Small intestine (tissue), 7 donors: ENCODE data around the gene TRAPPC6A. TPM values are rescaled to one million over a fixed set of nuclear protein-coding genes. Genes with fewer than 3 reads are reported as not detected.

Experiments
- DNase-seq, 2 donors: peaks; one replicate each; pipeline versions ENCODE4 v3.0.0 to v3.0.0-alpha.2; 2013
- FAIRE-seq: peaks from 2 replicates; lab custom pipeline; 2012; peaks lifted over from hg19 to GRCh38; lab: Jason Lieb, UNC
- H3K27ac ChIP-seq, 3 donors: one replicate each; pipeline ENCODE4 v1.5.1; 2013; ENCODE audit warnings: low read length in 2 of 3, mild to moderate bottlenecking in 2 of 3, control low read depth in 1 of 3, inconsistent platforms in 1 of 3, low read depth in 1 of 3, moderate library complexity in 1 of 3
- H3K27me3 ChIP-seq, 3 donors: one replicate each; pipeline ENCODE4 v1.6.1; 2013; ENCODE audit warnings: low read length in 3 of 3, inconsistent platforms in 1 of 3; ENCODE audit not compliant: control insufficient read depth in 3 of 3, insufficient read depth in 3 of 3
- H3K36me3 ChIP-seq, 3 donors: one replicate each; pipeline ENCODE4 v1.6.1; 2013; ENCODE audit warnings: low read length in 3 of 3, inconsistent platforms in 1 of 3, low read depth in 1 of 3, mild to moderate bottlenecking in 1 of 3, moderate library complexity in 1 of 3; ENCODE audit not compliant: control insufficient read depth in 3 of 3, insufficient read depth in 2 of 3
- H3K4me1 ChIP-seq, 3 donors: one replicate each; pipeline ENCODE4 v1.6.1; 2013; ENCODE audit warnings: low read length in 2 of 3, inconsistent platforms in 1 of 3, low read depth in 1 of 3, mild to moderate bottlenecking in 1 of 3, moderate library complexity in 1 of 3; ENCODE audit not compliant: control insufficient read depth in 3 of 3, insufficient read depth in 2 of 3
- H3K4me3 ChIP-seq, 3 donors: one replicate each; pipeline ENCODE4 v1.5.1; 2013; ENCODE audit warnings: low read length in 3 of 3, control low read depth in 1 of 3, inconsistent platforms in 1 of 3, low read depth in 1 of 3, mild to moderate bottlenecking in 1 of 3, moderate library complexity in 1 of 3
- H3K9me3 ChIP-seq, 2 donors: one replicate each; pipeline ENCODE4 v1.6.1; 2013; ENCODE audit warnings: low read depth in 1 of 2, low read length in 1 of 2; ENCODE audit not compliant: control insufficient read depth in 2 of 2, insufficient read depth in 1 of 2
- WGBS, 3 donors: extraction: QIAGEN DNeasy Blood & Tissue Kit; methylation state at CpG; one replicate each; pipeline ENCODE4 v1.1.7; 2013; 5-methylcytosine and 5-hydroxymethylcytosine counted together
- polyA plus RNA-seq, 4 donors: library from polyadenylated mRNA; stranded (reverse) in 3 of 4; unstranded in 1 of 4; fragments of 200-250 nt in 3 of 4; fragments of 120-200 nt in 1 of 4; gene quantifications; one replicate each; pipeline versions ENCODE4 v1.2.1 to v1.2.3, GENCODE V29; 2013
- donor health status: healthy with polysubstance abuse.
- donor health status: control.
- donor health status: control.
- donor health status: Bipolar disorder and iron deficiency.
- donor health status: healthy.

The TRAPPC6A gene
- polyA plus RNA-seq, 4 donors = 38.4 to 67.6 (median 41.7) TPM

GRCh38 chr19:45145270-45146189, 32.5 kb downstream of the TRAPPC6A start:
- H3K27ac ChIP-seq = no peak overlapping the region
- peaks cover 0 to 2% (median 0%) of the 10 kb centered on the region in 3 donors for H3K27me3 ChIP-seq
- WGBS, 3 donors = 94 to 96% (median 95%) methylated on average over 31 to 53 of the region's 54 CpGs
- FAIRE-seq (no peak), DNase-seq (no peak)
- H3K36me3 ChIP-seq = peaks cover 2 to 86% (median 8%) of the 10 kb centered on the region in 3 donors
- H3K4me3 ChIP-seq = no peak overlapping the region
- no peaks in the 10 kb centered on the region for H3K4me1 ChIP-seq
- no peaks in the 10 kb centered on the region for H3K9me3 ChIP-seq

DNA sequence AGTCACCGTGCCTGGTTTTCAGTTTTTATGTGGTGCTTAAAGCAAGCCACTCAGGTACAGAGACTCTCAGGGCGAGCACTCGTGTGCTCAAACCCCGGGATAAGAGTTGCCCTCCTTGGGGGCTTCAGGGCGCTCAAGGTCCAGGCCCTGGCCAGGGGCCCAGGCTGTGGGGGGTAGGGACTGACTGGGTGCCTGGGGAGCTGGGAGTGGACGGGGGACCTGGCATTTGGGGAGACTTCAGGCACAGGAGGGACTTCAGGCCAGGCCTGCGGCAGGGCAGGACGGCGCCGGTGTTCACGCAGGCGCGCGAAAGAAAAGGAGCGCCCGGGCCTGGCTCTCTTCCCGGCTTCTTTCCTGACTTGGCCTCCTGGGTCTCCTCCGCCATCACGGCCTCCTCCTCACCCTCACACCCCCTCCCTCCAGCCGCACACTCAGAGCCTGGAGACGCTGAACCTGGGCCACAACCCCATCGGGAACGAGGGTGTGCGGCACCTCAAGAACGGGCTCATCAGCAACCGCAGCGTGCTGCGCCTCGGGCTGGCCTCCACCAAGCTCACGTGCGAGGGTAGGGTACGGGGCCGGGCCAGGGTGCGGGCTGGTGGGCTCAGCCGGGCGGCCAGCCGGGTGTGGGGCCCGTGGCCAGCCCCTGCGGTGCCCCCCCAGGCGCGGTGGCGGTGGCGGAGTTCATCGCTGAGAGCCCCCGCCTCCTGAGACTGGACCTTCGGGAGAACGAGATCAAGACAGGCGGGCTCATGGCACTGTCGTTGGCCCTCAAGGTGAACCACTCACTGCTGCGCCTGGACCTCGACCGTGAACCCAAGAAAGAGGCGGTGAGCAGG, 33.4 kb downstream of the TRAPPC6A start:
- FAIRE-seq = no peak

DNA sequence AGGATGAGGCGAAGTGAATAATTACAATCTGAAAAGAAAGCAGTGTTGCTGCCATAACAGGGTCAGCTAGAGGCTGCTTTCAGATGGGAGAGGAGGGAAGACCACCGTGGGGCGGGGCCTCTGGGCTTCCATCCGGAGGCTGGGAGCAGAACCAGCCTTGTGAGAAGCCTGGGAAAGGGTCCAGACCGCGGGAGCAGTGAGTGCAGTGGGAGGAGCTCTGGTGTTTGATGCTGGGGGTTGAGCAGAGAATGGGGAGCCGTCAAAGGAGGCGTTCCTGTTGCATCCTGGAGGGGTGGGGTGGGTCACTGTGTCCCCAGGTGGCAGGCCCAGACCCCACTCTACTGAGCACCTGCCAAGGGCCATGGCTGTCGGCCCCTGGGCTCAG, 35.3 kb downstream of the TRAPPC6A start:
- H3K4me3 ChIP-seq = no peak overlapping the region
- DNase-seq (no peak), FAIRE-seq (no peak)
- H3K27ac ChIP-seq = no peak overlapping the region
- no peaks in the 10 kb centered on the region for H3K9me3 ChIP-seq
- H3K27me3 ChIP-seq = no peaks in the 10 kb centered on the region
- WGBS, 3 donors = 78 to 91% (median 85%) methylated on average over 9 of the region's 9 CpGs
- peaks cover 2 to 84% (median 8%) of the 10 kb centered on the region in 3 donors for H3K36me3 ChIP-seq
- H3K4me1 ChIP-seq = peaks cover 0 to 7% (median 0%) of the 10 kb centered on the region in 3 donors

More for the DNA sequence above, 33.4 kb downstream of the TRAPPC6A start:
- no peak overlapping the region for H3K4me3 ChIP-seq
- DNase-seq = no peak
- H3K27ac ChIP-seq = no peak overlapping the region
- H3K36me3 ChIP-seq = peaks cover 2 to 90% (median 8%) of the 10 kb centered on the region in 3 donors
- no peaks in the 10 kb centered on the region for H3K27me3 ChIP-seq
- H3K9me3 ChIP-seq = no peaks in the 10 kb centered on the region
- no peaks in the 10 kb centered on the region for H3K4me1 ChIP-seq
- 97% methylated on average over 48 to 53 of the region's 53 CpGs for WGBS, 3 donors

DNA sequence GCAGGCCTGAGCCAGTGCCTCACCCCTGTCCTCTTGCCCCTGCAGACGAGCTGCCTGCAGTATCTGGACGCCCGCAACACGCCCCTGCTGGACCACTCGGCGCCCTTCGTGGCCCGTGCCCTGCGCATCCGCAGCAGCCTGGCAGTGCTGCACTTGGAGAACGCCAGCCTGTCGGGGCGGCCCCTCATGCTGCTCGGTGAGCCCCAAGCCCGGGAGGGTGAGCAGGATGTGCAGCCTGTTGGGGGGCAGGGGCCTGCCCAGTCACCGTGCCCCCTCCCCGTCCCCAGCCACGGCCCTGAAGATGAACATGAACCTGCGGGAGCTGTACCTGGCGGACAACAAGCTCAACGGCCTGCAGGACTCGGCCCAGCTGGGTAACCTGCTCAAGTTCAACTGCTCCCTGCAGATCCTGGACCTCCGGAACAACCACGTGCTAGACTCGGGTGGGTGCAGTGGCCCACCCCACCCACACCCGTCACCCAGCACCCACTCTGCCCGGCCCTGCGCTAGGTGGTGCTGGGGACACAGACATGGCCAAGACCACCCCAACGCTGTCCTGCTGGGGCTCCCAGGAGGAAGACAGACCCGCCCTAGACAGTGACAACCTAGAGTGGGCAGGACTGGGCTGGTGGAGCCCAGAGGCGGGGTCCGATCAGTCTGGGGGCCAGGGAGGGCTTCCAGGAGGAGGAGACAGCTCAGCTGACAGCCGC, 35.9 kb downstream of the TRAPPC6A start:
- 93% methylated on average over 30 to 33 of the region's 33 CpGs for WGBS, 3 donors
- no peaks in the 10 kb centered on the region for H3K27me3 ChIP-seq
- H3K4me1 ChIP-seq = peaks cover 0 to 7% (median 0%) of the 10 kb centered on the region in 3 donors
- H3K36me3 ChIP-seq = peaks cover 2 to 82% (median 8%) of the 10 kb centered on the region in 3 donors
- H3K27ac ChIP-seq = no peak overlapping the region
- H3K4me3 ChIP-seq = no peak overlapping the region
- H3K9me3 ChIP-seq = no peaks in the 10 kb centered on the region
- FAIRE-seq (no peak), DNase-seq (no peak)

- 94 to 97% (median 97%) methylated on average over 25 to 28 of the region's 28 CpGs for WGBS, 3 donors
- H3K36me3 ChIP-seq = peaks cover 2 to 81% (median 8%) of the 10 kb centered on the region in 3 donors
- FAIRE-seq = no peak
Observed at GRCh38 chr19:45141203-45141900, 36.7 kb downstream of the TRAPPC6A start.

DNA sequence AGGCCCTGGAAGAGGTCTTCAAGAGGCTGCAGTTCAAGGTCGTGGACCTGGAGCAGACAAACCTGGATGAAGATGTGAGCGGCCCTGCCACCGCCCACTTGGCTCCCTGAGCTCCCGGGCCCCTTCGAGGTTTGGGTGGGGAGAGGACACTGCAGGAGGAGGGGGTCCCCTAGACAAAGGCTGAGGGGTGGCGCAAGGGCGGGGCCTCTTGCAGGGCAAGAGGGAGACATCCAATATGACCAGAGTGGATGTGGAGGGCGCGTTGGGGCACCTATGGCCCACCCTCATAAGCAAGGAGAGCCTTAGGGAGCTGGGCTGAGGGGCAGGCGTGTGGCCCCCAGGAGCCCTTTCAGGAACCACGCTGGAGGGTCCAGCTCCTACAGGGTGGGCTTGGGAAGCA, 37.5 kb downstream of the TRAPPC6A start:
- WGBS, 3 donors = 86 to 94% (median 92%) methylated on average over 10 to 11 of the region's 11 CpGs
- H3K4me1 ChIP-seq = peaks cover 0 to 7% (median 0%) of the 10 kb centered on the region in 3 donors
- H3K27ac ChIP-seq = no peak overlapping the region
- peaks cover 2 to 74% (median 6%) of the 10 kb centered on the region in 3 donors for H3K36me3 ChIP-seq
- no peak for FAIRE-seq
- H3K27me3 ChIP-seq = no peaks in the 10 kb centered on the region
- no peak overlapping the region for H3K4me3 ChIP-seq
- no peaks in the 10 kb centered on the region for H3K9me3 ChIP-seq
- no peak for DNase-seq

More at GRCh38 chr19:45141203-45141900, 36.7 kb downstream of the TRAPPC6A start:
- no peaks in the 10 kb centered on the region for H3K27me3 ChIP-seq
- no peaks in the 10 kb centered on the region for H3K9me3 ChIP-seq
- H3K4me3 ChIP-seq = no peak overlapping the region
- no peak for DNase-seq
- H3K27ac ChIP-seq = no peak overlapping the region
- H3K4me1 ChIP-seq = peaks cover 0 to 7% (median 0%) of the 10 kb centered on the region in 3 donors

- no peak for DNase-seq
- Histone ChIP-seq H3K4me1 (peaks cover 0 to 7% (median 0%) of the 10 kb centered on the region in 3 donors), H3K36me3 (peaks cover 2 to 74% (median 6%) of the 10 kb centered on the region in 3 donors), H3K27me3 (no peaks in the 10 kb centered on the region), H3K4me3 (no peak overlapping the region), H3K9me3 (no peaks in the 10 kb centered on the region), H3K27ac (no peak overlapping the region)
- WGBS, 3 donors = 92 to 93% (median 93%) methylated on average over 7 to 8 of the region's 8 CpGs
- FAIRE-seq = no peak
Observed at GRCh38 chr19:45140144-45140503, 37.9 kb downstream of the TRAPPC6A start.
